HepG2 (cell line): ENCODE measurements around the gene TASP1. TPM values are rescaled to one million over a fixed set of nuclear protein-coding genes. Genes with fewer than 3 reads are reported as not detected.

Source experiments
- BCL6 ChIP-seq: IDR thresholded peaks from 2 replicates; pipeline ENCODE4 v1.6.1; 2016; ENCODE audit warnings: missing genetic modification reagents, missing compliant biosample characterization
- CEBPG ChIP-seq: IDR thresholded peaks from 2 replicates; pipeline ENCODE4 v1.6.1; 2016
- EZH2 ChIP-seq: conservative IDR thresholded peaks from 2 replicates; pipeline ENCODE4 v1.6.1; 2012; ENCODE audit warnings: mild to moderate bottlenecking, low read depth, low read length, moderate library complexity
- FOXO1 ChIP-seq: sonication (generic); formaldehyde crosslinking; IDR thresholded peaks from 2 replicates; pipeline ENCODE4 v1.4.0; 2020; ENCODE audit warnings: missing genetic modification reagents
- GTF2F1 ChIP-seq: fragments of 150-350 bp; IDR thresholded peaks from 2 replicates; pipeline ENCODE4 v1.6.1; 2014; ENCODE audit warnings: low read length
- GTF3A ChIP-seq: sonication (generic); formaldehyde crosslinking; conservative IDR thresholded peaks from 2 replicates; pipeline ENCODE4 v1.4.0; 2020; ENCODE audit warnings: mild to moderate bottlenecking, missing genetic modification reagents
- JARID2 ChIP-seq: sonication (generic); formaldehyde crosslinking; IDR thresholded peaks from 2 replicates; pipeline ENCODE4 v1.8.1; 2023; ENCODE audit warnings: missing genetic modification reagents, inconsistent platforms; ENCODE audit not compliant: insufficient replicate concordance
- KDM5A ChIP-seq: fragments of 200-600 bp; sonication (generic); IDR thresholded peaks from 2 replicates; pipeline ENCODE4 v1.7.0; 2018; ENCODE audit warnings: antibody characterized with exemption, mild to moderate bottlenecking, low read length, borderline replicate concordance
- MEIS1 ChIP-seq: sonication (generic); formaldehyde crosslinking; IDR thresholded peaks from 2 replicates; pipeline ENCODE4 v1.9.0; 2021; ENCODE audit warnings: mild to moderate bottlenecking, missing genetic modification reagents, moderate library complexity, borderline replicate concordance
- MYNN ChIP-seq: sonication (generic); formaldehyde crosslinking; IDR thresholded peaks from 2 replicates; pipeline ENCODE4 v1.4.0; 2020; ENCODE audit warnings: mild to moderate bottlenecking, low read depth, missing genetic modification reagents
- NFE2 ChIP-seq: sonication (generic); formaldehyde crosslinking; IDR thresholded peaks from 2 replicates; pipeline ENCODE4 v1.4.0; 2020; ENCODE audit warnings: missing genetic modification reagents
- NFE2L1 ChIP-seq: sonication (generic); formaldehyde crosslinking; IDR thresholded peaks from 2 replicates; pipeline ENCODE4 v1.4.0; 2020; ENCODE audit warnings: missing genetic modification reagents, mild to moderate bottlenecking, borderline replicate concordance
- RELA ChIP-seq: sonication (generic); formaldehyde crosslinking; IDR thresholded peaks from 2 replicates; pipeline ENCODE4 v1.4.0; 2020; ENCODE audit warnings: missing genetic modification reagents
- RFX3 ChIP-seq: IDR thresholded peaks from 2 replicates; pipeline ENCODE4 v1.6.1; 2016; ENCODE audit warnings: missing biosample characterization, missing genetic modification reagents
- SNAPC4 ChIP-seq: sonication (generic); formaldehyde crosslinking; IDR thresholded peaks from 2 replicates; pipeline ENCODE4 v1.4.0; 2020; ENCODE audit warnings: mild to moderate bottlenecking, missing genetic modification reagents
- SYNCRIP ChIP-seq: fragments of 200-400 bp; formaldehyde crosslinking; IDR thresholded peaks from 2 replicates; pipeline ENCODE4 v1.6.1; 2018; ENCODE audit warnings: mild to moderate bottlenecking, low read depth, low read length; ENCODE audit not compliant: insufficient read depth
- USF2 ChIP-seq, 2 experiments: sonication (generic) in 1 of 2; formaldehyde crosslinking in 1 of 2; IDR thresholded peaks; 2 replicates each; pipeline versions ENCODE4 v1.5.1 to v1.6.1; 2011 to 2020; ENCODE audit warnings: borderline replicate concordance in 1 of 2, low read depth in 1 of 2, low read length in 1 of 2, mild to moderate bottlenecking in 1 of 2, missing genetic modification reagents in 1 of 2, moderate library complexity in 1 of 2
- ZNF276 ChIP-seq: sonication (generic); formaldehyde crosslinking; IDR thresholded peaks from 2 replicates; pipeline ENCODE4 v1.4.0; 2020; ENCODE audit warnings: mild to moderate bottlenecking, low read depth, missing genetic modification reagents
- ZNF335 ChIP-seq: sonication (generic); formaldehyde crosslinking; IDR thresholded peaks from 2 replicates; pipeline ENCODE4 v1.4.0; 2020; ENCODE audit warnings: missing genetic modification reagents
- ZNF430 ChIP-seq: sonication (generic); formaldehyde crosslinking; IDR thresholded peaks from 2 replicates; pipeline ENCODE4 v1.9.0; 2021; ENCODE audit warnings: mild to moderate bottlenecking, missing genetic modification reagents
- ZNF441 ChIP-seq: sonication (generic); formaldehyde crosslinking; IDR thresholded peaks from 2 replicates; pipeline ENCODE4 v1.7.0; 2021; ENCODE audit warnings: missing genetic modification reagents, borderline replicate concordance
- ZNF598 ChIP-seq: sonication (generic); formaldehyde crosslinking; IDR thresholded peaks from 2 replicates; pipeline ENCODE4 v1.5.1; 2020; ENCODE audit warnings: mild to moderate bottlenecking, missing genetic modification reagents, borderline replicate concordance
- polyA plus RNA-seq, 8 experiments: library from polyadenylated mRNA; depleted of rRNA in 3 of 8; stranded (reverse) in 7 of 8; unstranded in 1 of 8; fragments of >200 nt; fragmentation: Illumina TruSeq in 4 of 8; extraction: Trizol in 4 of 8; gene quantifications; 2 replicates each; pipeline versions ENCODE4 v1.2.1 to v1.2.3, GENCODE V29; 2011 to 2016; ENCODE audit warnings: low read depth in 4 of 8, missing spikeins in 1 of 8, mixed read lengths in 1 of 8; ENCODE audit not compliant: insufficient read depth in 1 of 8
- total RNA-seq, 5 experiments: library from RNA; depleted of rRNA; stranded (reverse); fragments of >200 nt; fragmentation: Illumina TruSeq; extraction: Trizol; gene quantifications; 2 replicates each; pipeline ENCODE4 v1.2.3, GENCODE V29; 2016; ENCODE audit warnings: low read depth in 1 of 5

The TASP1 gene
- total and polyA plus RNA-seq, 2 of the 13 experiments (the other 11 are each of a cell fraction or from before 2014, with no cell fraction given): 10.0 to 25.2 TPM

- TF ChIP-seq ZNF335 (CRISPR knock-in tag): no peak
- no peak for TF ChIP-seq CEBPG
- TF ChIP-seq JARID2 (CRISPR knock-in tag): no peak
- no peak for TF ChIP-seq ZNF598
- no peak for TF ChIP-seq NFE2L1
- no peak for TF ChIP-seq USF2 (IDR thresholded peaks at IDR 0.05; ENCODE audit: low read depth, low read length)
- no peak for TF ChIP-seq USF2 (CRISPR knock-in tag; IDR thresholded peaks at IDR 0.05; ENCODE audit: borderline replicate concordance)
- no peak for TF ChIP-seq SYNCRIP
- TF ChIP-seq FOXO1: no peak
- TF ChIP-seq GTF2F1: no peak
- no peak for TF ChIP-seq NFE2
- TF ChIP-seq RELA (CRISPR knock-in tag): no peak
- no peak for TF ChIP-seq EZH2
- no peak for TF ChIP-seq ZNF441 (CRISPR knock-in tag)
- TF ChIP-seq SNAPC4 (CRISPR knock-in tag): no peak
- TF ChIP-seq MYNN (CRISPR knock-in tag): no peak
- TF ChIP-seq RFX3 (CRISPR knock-in tag): peak; percentile 52; the same call in 1 of the 2 replicates
- TF ChIP-seq MEIS1: no peak
- no peak for TF ChIP-seq KDM5A
- no peak for TF ChIP-seq ZNF276 (CRISPR knock-in tag)
- peak; percentile 96 for TF ChIP-seq BCL6 (CRISPR knock-in tag)
- no peak for TF ChIP-seq GTF3A (CRISPR knock-in tag)
- no peak for TF ChIP-seq ZNF430 (CRISPR knock-in tag)
Measured at GRCh38 chr20:13430346-13431002, 208.3 kb downstream of the TASP1 start (continued).
